ENCODE data around the gene GPR176. TPM values are rescaled to one million over a fixed set of nuclear protein-coding genes. Genes with fewer than 3 reads are reported as not detected.

The GPR176 gene
- total RNA-seq, 1 donor from 2014 or later = 12.6 TPM

GRCh38 chr15:39781967-39782302, 138.1 kb downstream of the GPR176 start:
- DNase-seq = no peak

GRCh38 chr15:39781147-39781966, 138.7 kb downstream of the GPR176 start:
- DNase-seq = no peak

GRCh38 chr15:39778021-39778420, 142.0 kb downstream of the GPR176 start:
- no peak for DNase-seq

- no peak for DNase-seq
Observed at GRCh38 chr15:39777496-39777895, 142.6 kb downstream of the GPR176 start.

- DNase-seq = no peak
Observed at GRCh38 chr15:39776068-39776467, 144.0 kb downstream of the GPR176 start.

- no peak for DNase-seq
Observed at GRCh38 chr15:39774688-39775267, 145.3 kb downstream of the GPR176 start.

- DNase-seq = peak; percentile 35
Observed at GRCh38 chr15:39770748-39771689, 149.0 kb downstream of the GPR176 start.

- no peak for DNase-seq
Observed at GRCh38 chr15:39767921-39768320, 152.1 kb downstream of the GPR176 start.

GRCh38 chr15:39761006-39761405, 159.1 kb downstream of the GPR176 start:
- no peak for DNase-seq

- peak; percentile 82 for DNase-seq
Observed at GRCh38 chr15:39756806-39757522, 163.1 kb downstream of the GPR176 start.

GRCh38 chr15:39752991-39753390, 167.1 kb downstream of the GPR176 start:
- DNase-seq = no peak

GRCh38 chr15:39752246-39752645, 167.8 kb downstream of the GPR176 start:
- DNase-seq = no peak

Other genes with a start within 250 kb of the GPR176 start
- 0.37 and 0.85 TPM in 2 replicates for gene FSIP1, start 137.4 kb downstream of the GPR176 start, total RNA-seq
- gene EIF2AK4, start 13.8 kb upstream of the GPR176 start, total RNA-seq = 49.9 and 56.8 TPM in 2 replicates
- 236 and 391 TPM in 2 replicates for gene SRP14, start 118.9 kb upstream of the GPR176 start, total RNA-seq
- 9.4 and 18.4 TPM in 2 replicates for gene BMF, start 188.6 kb upstream of the GPR176 start, total RNA-seq
- 12.8 and 39.7 TPM in 2 replicates for gene BUB1B, start 240.8 kb upstream of the GPR176 start, total RNA-seq

Measured in dermis blood vessel endothelial cell (primary cell).